Upper lobe of left lung (tissue), 4 donors: ENCODE results near the gene TRAPPC2.

Experiments used
- EP300 ChIP-seq, 4 donors: sonication (generic); formaldehyde crosslinking; IDR thresholded peaks; one replicate each; pipeline ENCODE4 v1.5.1; 2017; ENCODE audit warnings: antibody characterized with exemption in 4 of 4, control low read depth in 2 of 4
- POLR2AphosphoS5 ChIP-seq, 2 donors: sonication (generic); formaldehyde crosslinking; IDR thresholded peaks; one replicate each; pipeline ENCODE4 v1.5.1; 2017; ENCODE audit warnings: antibody characterized with exemption in 2 of 2
- TF ChIP-seq, protein P1 (sequence below), 6 experiments: fragments of 450-650 bp in 4 of 6; fragments of 200-600 bp in 2 of 6; sonication (generic) in 2 of 6; IDR thresholded peaks; one replicate each; pipeline ENCODE4 v1.5.1; 2016 to 2019; ENCODE audit warnings: antibody characterized with exemption in 6 of 6

DNA sequence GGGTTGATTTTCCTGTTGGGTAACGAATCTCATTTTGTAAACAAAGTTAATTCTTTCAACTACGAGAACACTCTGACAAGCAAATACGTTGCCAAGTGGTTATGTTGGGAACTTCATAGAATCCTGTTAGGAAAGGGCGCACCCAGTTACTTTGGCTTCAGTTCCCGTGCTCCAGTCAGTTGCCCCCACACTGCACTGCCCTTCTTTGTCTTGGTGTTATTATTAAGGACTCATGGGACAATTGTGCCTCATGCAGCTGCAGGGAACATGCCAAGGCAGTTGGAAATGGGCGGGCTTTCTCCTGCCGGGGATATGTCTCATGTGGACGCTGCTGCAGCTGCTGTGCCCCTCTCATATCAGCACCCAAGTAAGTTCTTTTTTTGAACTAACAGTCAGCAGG, 29.1 kb upstream of the TRAPPC2 start:
- TF ChIP-seq, protein P1, sequence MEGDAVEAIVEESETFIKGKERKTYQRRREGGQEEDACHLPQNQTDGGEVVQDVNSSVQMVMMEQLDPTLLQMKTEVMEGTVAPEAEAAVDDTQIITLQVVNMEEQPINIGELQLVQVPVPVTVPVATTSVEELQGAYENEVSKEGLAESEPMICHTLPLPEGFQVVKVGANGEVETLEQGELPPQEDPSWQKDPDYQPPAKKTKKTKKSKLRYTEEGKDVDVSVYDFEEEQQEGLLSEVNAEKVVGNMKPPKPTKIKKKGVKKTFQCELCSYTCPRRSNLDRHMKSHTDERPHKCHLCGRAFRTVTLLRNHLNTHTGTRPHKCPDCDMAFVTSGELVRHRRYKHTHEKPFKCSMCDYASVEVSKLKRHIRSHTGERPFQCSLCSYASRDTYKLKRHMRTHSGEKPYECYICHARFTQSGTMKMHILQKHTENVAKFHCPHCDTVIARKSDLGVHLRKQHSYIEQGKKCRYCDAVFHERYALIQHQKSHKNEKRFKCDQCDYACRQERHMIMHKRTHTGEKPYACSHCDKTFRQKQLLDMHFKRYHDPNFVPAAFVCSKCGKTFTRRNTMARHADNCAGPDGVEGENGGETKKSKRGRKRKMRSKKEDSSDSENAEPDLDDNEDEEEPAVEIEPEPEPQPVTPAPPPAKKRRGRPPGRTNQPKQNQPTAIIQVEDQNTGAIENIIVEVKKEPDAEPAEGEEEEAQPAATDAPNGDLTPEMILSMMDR (IDR thresholded peaks at IDR 0.05): peak in 2 of 6 experiments; percentile 18 to 39
- TF ChIP-seq EP300 (IDR thresholded peaks at IDR 0.05) (peak in 1 of 4 donors; percentile 51), POLR2AphosphoS5 (IDR thresholded peaks at IDR 0.05) (peak in 1 of 2 donors; percentile 55)
